GM19035 (cell line): Measurements from ENCODE around the gene STX4.

Experiments used
- ATAC-seq: cut with Tn5 transposase; IDR thresholded peaks from one replicate; pipeline ENCODE4 v1.9.1; 2021; ENCODE audit not compliant: unreplicated experiment

The STX4 gene

DNA sequence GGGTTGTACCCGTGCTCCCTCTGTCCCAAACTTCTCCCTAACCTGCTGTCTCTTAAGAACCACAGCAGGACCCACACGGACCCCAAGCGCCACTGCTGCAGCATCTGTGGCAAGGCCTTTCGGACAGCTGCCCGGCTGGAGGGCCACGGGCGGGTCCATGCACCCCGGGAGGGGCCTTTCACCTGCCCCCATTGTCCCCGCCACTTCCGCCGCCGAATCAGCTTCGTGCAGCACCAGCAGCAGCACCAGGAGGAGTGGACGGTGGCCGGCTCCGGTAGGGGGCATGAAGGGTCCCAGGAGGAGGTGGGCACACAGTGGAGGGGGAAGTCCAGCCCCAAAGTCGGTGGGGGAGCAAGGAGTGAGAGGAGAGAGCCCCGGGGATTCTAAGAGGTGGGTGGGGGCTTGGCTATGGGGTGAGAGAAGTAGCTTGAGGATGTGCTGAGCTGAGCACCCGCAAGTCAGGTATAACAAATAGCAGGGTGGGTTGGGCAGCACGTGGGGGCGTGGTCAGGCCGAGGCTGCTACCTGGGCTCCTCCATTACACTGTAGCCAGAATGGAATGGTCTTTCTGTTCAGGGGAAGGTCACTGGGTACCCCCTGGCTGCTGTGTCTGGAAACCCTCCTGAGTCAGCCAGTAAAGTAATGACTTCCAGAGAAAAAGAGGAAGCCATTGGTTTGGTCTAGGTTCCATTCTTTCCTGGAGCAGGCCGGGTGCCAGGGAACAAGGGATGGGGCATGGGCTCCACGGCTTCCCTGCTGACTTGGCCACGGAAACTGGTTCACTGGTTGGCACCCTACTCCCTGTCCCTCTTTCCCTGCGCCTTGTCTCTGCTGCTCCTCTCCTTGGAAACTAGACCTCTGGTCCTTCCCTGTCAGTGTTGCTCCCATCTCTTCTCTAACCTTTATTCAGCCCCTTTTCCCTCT, 48.3 kb downstream of the STX4 start:
- ATAC-seq, result no peak

DNA sequence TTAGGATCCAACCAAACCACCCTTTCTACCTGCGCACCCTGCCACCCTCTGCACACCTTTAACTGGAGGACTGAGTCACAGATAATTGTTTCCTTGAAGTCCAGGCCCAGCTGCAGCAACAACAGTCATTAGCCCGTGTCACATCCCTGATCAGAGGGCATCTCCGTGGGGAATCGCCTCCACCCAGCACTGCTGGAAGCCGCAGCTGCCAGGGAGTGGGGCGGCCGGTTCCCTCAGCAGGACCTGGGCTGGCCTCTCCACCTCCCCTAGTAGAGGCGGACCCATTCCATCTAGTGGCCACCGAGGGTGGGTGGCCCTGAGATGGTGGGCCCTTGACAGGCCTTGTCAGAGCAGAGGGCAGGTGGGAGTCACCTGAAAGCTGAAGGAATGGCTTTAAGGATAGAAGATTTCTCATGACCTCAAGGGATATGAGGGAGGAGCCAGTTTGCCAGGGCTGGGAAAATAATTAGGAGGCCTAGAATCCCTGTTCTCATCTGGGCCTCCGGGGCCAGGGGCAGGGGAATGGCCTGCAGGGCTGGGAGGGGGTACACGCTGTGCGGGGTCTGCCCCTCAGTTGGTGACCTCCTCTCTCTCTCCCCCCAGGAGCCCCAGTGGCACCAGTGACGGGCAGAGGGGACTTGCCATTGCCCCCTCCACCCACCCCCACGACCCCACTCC, 49.1 kb downstream of the STX4 start:
- ATAC-seq, result no peak

DNA sequence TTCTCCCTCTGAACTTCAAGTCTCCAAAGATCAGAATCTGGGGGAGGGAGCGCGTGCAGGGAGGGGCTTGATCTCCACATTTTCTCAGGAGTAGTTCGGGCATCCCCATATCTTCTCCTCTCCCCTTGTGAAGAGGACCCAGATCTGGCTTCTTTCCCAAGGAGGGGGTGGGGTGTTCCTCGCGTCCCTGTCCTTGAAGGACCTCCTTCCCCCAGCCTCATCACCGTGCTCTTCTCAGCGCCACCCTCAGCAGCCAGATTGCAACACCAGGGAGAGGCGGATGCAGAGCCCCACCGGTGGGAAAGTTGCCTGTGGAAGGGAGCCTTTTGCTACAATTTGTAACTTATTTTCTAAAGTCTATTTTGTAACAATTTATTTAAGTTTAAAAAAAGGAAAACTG, 49.7 kb downstream of the STX4 start:
- ATAC-seq, result no peak

DNA sequence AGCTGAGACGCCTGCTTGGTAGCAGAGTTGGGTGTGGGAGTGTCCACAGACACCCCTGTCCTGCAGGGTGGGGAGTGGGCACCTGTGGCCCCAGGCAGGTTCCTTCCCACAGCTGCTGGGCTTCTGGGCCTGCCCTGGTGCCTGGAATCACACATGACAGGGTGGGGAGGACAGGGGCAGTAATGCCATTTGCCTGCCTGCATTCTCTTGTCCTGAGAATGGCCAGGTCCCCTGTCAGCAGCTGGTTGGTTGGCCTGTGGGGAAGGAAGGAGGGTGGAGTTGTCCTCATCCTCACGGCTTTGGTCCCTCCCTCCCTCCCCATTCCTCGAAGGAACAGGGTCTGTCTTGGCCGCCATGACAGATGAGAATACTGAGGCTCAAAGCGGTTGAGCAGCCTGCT, 50.2 kb downstream of the STX4 start:
- no peak for ATAC-seq

DNA sequence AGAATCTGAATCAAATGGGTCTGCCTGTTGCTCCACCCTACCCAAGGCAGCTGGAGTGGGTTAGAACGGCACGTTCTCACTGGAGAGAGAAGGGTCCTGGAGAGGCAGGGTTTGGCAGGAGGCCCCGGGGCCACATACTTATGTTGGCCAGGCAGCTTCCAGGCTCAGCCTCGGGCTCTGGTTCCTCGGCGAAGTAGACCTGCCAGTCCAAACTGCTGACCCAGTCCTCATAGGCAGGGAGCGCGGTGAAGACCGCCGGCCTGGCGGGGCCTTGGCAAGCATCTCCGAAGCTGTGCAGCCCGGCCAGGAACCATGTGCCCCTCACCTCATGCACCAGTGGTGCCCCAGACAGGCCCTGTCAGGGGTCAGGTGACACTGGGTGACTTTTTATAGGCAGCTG, 50.6 kb downstream of the STX4 start:
- no peak for ATAC-seq

DNA sequence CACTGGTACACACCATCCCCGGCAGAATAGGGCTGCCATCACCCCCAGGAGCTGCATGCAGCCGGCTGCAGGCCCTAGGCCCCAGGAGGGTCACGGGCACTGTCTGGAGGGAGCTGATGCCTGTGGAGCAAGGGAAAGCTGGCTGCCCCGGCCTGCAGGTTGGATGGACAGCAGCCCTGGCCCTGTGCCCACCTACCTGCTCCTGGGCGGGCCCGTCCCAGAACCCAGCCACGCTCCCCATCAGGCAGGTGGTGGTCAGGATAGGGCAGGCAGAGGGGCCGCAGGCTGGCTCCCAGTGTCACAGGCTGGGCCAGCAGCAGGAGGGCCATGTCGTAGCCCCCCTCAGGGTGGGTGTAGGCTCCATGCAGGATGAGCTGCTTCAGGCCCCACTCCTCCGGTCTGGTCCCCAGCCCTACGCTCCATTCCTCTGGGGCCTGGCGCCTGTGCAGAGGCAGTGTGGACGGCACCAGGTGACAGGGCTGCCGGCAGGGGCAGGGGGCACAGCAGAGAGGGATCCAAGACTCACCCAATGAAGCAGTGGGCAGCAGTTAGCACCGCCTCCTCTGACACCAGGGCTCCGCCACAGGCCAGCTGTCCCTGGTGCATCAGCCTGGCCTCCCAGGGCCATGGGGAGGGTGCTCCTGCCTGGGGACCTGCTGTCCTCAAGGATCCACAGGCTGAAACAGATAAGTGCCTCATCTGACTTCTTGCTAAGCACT, 51.4 kb downstream of the STX4 start:
- ATAC-seq, result no peak

DNA sequence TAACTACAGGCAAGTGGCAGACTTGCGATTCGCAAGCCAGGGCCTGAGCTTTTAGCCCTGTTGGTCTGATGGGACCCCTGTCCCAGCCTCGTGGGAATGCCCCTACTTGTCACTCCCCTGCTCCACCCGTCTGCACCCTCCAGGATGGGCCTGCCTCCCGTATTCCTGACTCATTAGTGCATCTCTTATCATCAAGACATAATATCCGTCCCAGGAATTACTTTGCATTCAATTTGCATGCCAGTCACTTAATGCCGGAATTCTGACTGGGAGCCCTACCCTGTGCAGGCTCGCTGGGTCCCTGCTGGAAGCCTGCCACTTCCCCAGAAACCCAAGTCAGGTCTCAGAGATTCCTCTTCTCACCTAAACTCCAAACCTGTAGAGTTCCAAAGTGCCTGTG, 52.1 kb downstream of the STX4 start:
- ATAC-seq, result no peak

DNA sequence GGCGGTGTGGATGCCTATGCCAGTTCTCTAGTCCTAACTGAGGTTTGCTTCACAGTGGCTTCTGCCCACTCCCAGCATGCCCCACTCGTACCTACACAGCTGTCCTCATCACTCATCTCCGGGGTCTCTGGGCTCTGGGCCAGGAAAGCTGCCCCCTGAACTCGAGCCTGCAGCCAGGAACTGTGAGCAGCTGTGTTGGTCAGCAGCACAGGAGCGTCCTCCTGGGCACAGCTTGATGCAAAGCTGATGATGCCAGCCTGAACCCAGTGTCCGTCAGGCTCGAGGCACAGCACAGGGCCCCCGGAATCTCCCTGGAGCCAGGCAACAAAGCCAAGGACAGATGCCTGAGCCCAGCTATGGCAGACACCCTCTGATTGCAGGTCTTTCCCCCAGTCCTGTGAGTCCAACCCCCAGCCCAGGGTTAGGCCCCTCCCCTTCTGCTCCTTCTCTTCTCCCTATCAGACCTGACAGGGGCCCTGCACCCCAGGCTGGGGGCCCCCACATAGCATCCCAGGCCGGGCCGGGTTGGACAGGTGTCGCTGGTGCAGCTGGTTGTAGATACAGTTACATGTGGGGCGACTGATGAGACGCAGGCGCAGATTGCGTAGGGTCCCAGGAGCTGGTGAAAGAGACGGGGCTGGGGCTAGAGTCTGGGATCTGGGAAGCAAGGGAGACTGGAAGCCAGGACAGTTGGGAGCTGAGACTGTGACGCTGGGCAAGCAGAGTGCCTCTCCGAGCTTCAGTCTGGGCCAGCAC, 52.7 kb downstream of the STX4 start:
- no peak for ATAC-seq

DNA sequence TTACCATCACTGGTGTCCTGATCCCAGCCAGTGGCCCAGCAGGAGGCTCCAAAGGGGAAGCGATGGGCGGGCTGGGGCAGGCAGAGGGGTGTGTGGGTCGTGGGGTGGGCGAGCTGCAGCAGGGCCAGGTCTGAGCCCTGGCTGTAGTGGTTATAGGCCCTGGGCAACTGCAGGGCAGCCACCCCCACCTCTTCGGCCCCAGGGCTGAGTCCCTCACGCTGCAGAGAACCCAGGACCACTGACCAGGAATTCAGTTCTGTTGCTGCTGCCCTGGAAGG, 53.2 kb downstream of the STX4 start:
- no peak for ATAC-seq

DNA sequence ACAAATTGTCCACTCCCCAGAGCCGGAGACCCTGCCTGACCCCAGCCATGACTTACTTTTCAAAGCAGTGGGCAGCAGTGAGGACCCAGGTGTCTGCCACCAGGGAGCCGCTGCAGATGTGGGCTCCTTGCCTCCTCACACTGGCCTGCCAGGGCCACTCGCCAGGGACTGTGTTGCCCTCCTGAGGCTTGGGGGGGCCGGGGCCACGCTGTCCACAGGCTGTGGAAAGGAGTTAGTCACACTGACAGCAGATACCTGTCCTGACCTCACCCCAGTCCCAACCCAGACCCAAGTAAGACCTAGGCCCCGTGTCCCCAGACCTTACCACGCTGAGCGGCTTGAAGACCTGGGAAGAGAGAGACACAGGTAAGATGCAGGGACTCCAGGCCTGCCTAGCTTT, 54.1 kb downstream of the STX4 start:
- no peak for ATAC-seq

DNA sequence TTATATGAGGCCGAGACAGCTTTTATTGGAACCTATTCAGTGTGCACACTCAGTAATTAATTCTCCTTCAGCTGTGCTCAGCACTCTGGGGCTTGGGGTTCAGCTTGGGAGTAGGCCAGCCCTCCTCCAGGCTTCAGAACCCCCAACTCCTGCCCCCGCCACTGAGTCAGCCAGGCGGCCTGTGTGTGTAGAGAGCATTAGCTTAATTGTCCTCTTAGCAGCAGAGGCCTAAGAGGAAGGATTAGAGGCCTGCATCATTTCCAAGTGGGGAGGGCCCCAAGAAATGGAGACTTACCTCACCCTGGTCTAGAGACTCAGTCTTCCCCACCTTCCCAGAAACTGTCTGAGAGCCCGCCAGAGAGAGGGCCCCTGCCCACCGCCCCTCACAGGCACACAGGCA, 54.6 kb downstream of the STX4 start:
- no peak for ATAC-seq

DNA sequence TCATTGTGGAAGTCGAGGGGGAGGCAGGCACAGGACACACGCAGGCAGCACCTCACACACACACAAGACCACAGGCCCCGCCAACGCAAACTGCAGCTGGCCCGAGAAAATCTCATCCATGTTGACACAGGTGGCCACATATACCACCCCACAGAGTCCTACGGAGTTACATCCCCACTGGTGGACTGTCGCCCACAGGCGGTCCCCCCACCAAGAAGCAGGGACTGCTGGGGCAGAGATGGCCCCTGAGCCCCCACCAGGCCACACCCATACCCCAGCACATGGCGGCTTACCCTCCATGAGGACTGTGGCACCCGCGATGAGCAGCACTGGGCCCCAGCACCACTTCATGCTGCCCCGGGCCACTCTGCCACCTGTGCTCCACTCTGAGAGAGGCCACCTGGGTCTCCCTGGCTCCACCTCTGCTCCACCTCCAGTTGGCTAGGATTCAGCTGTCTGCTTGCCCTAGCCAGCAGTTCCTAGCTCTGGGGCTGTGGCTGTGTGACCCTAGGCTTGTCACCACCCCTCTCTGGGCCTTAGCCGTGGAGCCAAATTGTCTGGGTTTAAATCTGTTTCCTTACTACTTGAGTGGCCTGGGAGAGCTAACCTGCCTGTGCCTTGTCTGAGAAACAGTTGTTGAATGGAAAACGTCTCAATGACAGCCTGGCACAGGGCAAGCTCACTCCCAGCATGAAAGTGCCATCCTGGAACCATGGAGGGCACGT, 55.3 kb downstream of the STX4 start, which contains the start of gene PRSS53:
Gene PRSS53, minus strand, starts transcription at position 485 of the 725 bp plus-strand sequence. Its CDS starts 134 bp downstream, at position 351.
- ATAC-seq, result no peak

DNA sequence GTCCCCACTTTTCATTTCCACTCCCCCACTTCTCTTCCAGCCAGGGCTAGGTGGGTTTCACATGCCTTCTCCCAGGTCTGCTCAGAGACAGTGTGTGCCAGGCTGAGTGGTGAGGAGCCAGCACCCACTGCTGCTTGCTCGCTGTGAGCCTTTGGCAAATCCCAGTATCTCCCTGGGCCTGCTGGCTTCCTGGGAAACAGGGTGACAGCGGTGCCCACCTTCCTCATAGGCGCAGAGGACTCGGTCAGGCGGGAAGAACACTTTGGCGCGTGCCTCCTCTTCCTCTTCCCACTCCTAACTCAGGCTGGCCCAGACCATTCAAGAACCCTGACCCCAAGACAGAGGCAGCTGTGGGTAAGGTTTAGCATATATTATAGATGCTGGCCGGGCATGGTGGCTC, 55.8 kb downstream of the STX4 start:
- no peak for ATAC-seq
